ENCODE measurements around the gene MUS81.

MUS81 gene

GRCh38 chr11:65873318-65874156 is 13.3 kb downstream of the MUS81 start:
- DNase-seq, result peak; percentile 95

- no peak for DNase-seq
Observed at GRCh38 chr11:65879617-65880016, 19.4 kb downstream of the MUS81 start, which contains the start of gene CTSW. Gene CTSW (plus strand): TSS chr11:65879837. CDS start chr11:65879855, 18 bp downstream.

- no peak for DNase-seq
Observed at GRCh38 chr11:65880027-65880426, 19.8 kb downstream of the MUS81 start.

- DNase-seq, result no peak
Observed at GRCh38 chr11:65880844-65881421, 20.7 kb downstream of the MUS81 start.

GRCh38 chr11:65882120-65883057 is 22.2 kb downstream of the MUS81 start:
- peak; percentile 1 for DNase-seq

- DNase-seq, result peak; percentile 1
Observed at GRCh38 chr11:65883058-65883761, 23.0 kb downstream of the MUS81 start.

- DNase-seq, result peak; percentile 1
Observed at GRCh38 chr11:65883786-65884715, 23.8 kb downstream of the MUS81 start.

GRCh38 chr11:65884716-65885092 is 24.5 kb downstream of the MUS81 start:
- DNase-seq, result peak; percentile 81

GRCh38 chr11:65885231-65885630 is 25.0 kb downstream of the MUS81 start:
- DNase-seq, result peak; percentile 1

GRCh38 chr11:65885808-65886536 is 25.7 kb downstream of the MUS81 start:
- DNase-seq, result peak; percentile 0

- peak; percentile 0 for DNase-seq
Observed at GRCh38 chr11:65886826-65887722, 26.8 kb downstream of the MUS81 start.

- DNase-seq, result peak; percentile 27
Observed at GRCh38 chr11:65887723-65888162, 27.5 kb downstream of the MUS81 start.

GRCh38 chr11:65888163-65888814 is 28.1 kb downstream of the MUS81 start, which contains the start of gene FIBP:
Gene FIBP (minus strand): TSS chr11:65888471. CDS start chr11:65888418, 53 bp downstream.
- peak; percentile 97 for DNase-seq

GRCh38 chr11:65890324-65891218 is 30.3 kb downstream of the MUS81 start, which contains the start of gene CCDC85B:
Gene CCDC85B (plus strand): TSS chr11:65890673. CDS start chr11:65890784, 111 bp downstream.
- peak; percentile 99 for DNase-seq

- no peak for DNase-seq
Observed at GRCh38 chr11:65891219-65892136, 31.2 kb downstream of the MUS81 start.

- peak; percentile 55 for DNase-seq
Observed at GRCh38 chr11:65892137-65892540, 31.9 kb downstream of the MUS81 start.

Measured in stimulated activated CD4-positive, alpha-beta T cell treated with anti-CD3 and anti-CD28 coated beads, Interleukin-1b, Interleukin-23, amount 100 ng/mL, for 48 hours (primary cell).